HEK293 (cell line): ENCODE results near the gene CDK5.

Experiments used
- CTCF ChIA-PET: fragments of 350-600 bp; formaldehyde crosslinking; extraction: SDS; loops from one replicate; lab custom pipeline; 2021; ENCODE audit warnings: antibody characterized with exemption; lab: Yijun Ruan, JAX
- POLR2A ChIA-PET: fragments of 300-600 bp; formaldehyde crosslinking; extraction: SDS; loops from one replicate; lab custom pipeline; 2020; ENCODE audit warnings: antibody characterized with exemption, inconsistent platforms; lab: Yijun Ruan, JAX
- H3K27ac ChIP-seq: fragments of 200-500 bp; sonication (Bioruptor generic); 2 replicates; pipeline ENCODE4 v1.5.1; 2014; ENCODE audit warnings: low read depth, low read length, control low read depth, inconsistent platforms; ENCODE audit errors: extremely low read depth
- H3K36me3 ChIP-seq, 2 experiments: fragments of 200-500 bp in 1 of 2; sonication (Bioruptor generic) in 1 of 2; 1 replicate in 1 of 2; 2 replicates in 1 of 2; pipeline ENCODE4 v1.5.1; 2014 to 2017; ENCODE audit warnings: inconsistent platforms in 2 of 2, low read length in 2 of 2; ENCODE audit not compliant: control insufficient read depth in 2 of 2, insufficient read depth in 1 of 2
- H3K4me1 ChIP-seq: fragments of 200-500 bp; sonication (Bioruptor generic); 2 replicates; pipeline ENCODE4 v1.5.1; 2014; ENCODE audit warnings: mild to moderate bottlenecking, low read length, inconsistent platforms; ENCODE audit not compliant: control insufficient read depth, insufficient read depth
- H3K4me3 ChIP-seq: 2 replicates; pipeline ENCODE4 v1.5.1; 2011; ENCODE audit warnings: low read depth, mild to moderate bottlenecking, control low read depth, low read length, moderate library complexity
- H3K9me3 ChIP-seq: fragments of 200-500 bp; sonication (Bioruptor generic); 2 replicates; pipeline ENCODE4 v1.5.1; 2014; ENCODE audit warnings: low read depth, low read length, inconsistent platforms; ENCODE audit not compliant: control insufficient read depth, insufficient read depth
- EGR2 ChIP-seq: fragments of 450-650 bp; formaldehyde crosslinking; IDR thresholded peaks from 2 replicates; pipeline ENCODE4 v1.5.1; 2016; ENCODE audit warnings: low read depth, missing biosample characterization, missing genetic modification characterization
- GLIS1 ChIP-seq: fragments of 450-650 bp; formaldehyde crosslinking; IDR thresholded peaks from 2 replicates; pipeline ENCODE4 v1.5.1; 2016; ENCODE audit warnings: missing biosample characterization, missing genetic modification characterization
- GLIS2 ChIP-seq: fragments of 450-650 bp; formaldehyde crosslinking; IDR thresholded peaks from 2 replicates; pipeline ENCODE4 v1.5.1; 2016; ENCODE audit warnings: missing biosample characterization, missing genetic modification characterization
- HOXA7 ChIP-seq: sonication (generic); formaldehyde crosslinking; IDR thresholded peaks from 2 replicates; pipeline ENCODE4 v1.8.1; 2022; ENCODE audit warnings: missing genetic modification reagents, borderline replicate concordance
- HOXC10 ChIP-seq: sonication (generic); formaldehyde crosslinking; IDR thresholded peaks from 2 replicates; pipeline ENCODE4 v1.8.1; 2023; ENCODE audit warnings: mild to moderate bottlenecking, missing genetic modification reagents
- KLF8 ChIP-seq: fragments of 450-650 bp; formaldehyde crosslinking; IDR thresholded peaks from 2 replicates; pipeline ENCODE4 v1.5.1; 2016; ENCODE audit warnings: missing biosample characterization, missing genetic modification characterization
- OVOL3 ChIP-seq: fragments of 450-650 bp; formaldehyde crosslinking; IDR thresholded peaks from 2 replicates; pipeline ENCODE4 v1.5.1; 2016; ENCODE audit warnings: missing biosample characterization, missing genetic modification characterization
- TCF7L2 ChIP-seq: IDR thresholded peaks from 2 replicates; pipeline ENCODE4 v1.6.1; 2011; ENCODE audit warnings: low read depth, mild to moderate bottlenecking, inconsistent platforms, low read length, moderate library complexity, borderline replicate concordance
- TRIM28 ChIP-seq: IDR thresholded peaks from 2 replicates; pipeline ENCODE4 v1.6.1; 2011; ENCODE audit warnings: low read length, control low read depth, borderline replicate concordance
- ZIC2 ChIP-seq: fragments of 450-650 bp; formaldehyde crosslinking; IDR thresholded peaks from 2 replicates; pipeline ENCODE4 v1.5.1; 2016; ENCODE audit warnings: missing biosample characterization, missing genetic modification characterization
- ZNF146 ChIP-seq: fragments of 450-650 bp; formaldehyde crosslinking; IDR thresholded peaks from 2 replicates; pipeline ENCODE4 v1.5.1; 2016; ENCODE audit warnings: missing biosample characterization, missing genetic modification characterization
- ZNF248 ChIP-seq: fragments of 450-650 bp; formaldehyde crosslinking; IDR thresholded peaks from 2 replicates; pipeline ENCODE4 v1.5.1; 2017; ENCODE audit warnings: missing biosample characterization, missing genetic modification characterization
- ZNF274 ChIP-seq, 2 experiments: fragments of 200-500 bp in 1 of 2; fragments of 450-650 bp in 1 of 2; sonication (Bioruptor generic) in 1 of 2; formaldehyde crosslinking in 1 of 2; IDR thresholded peaks; 2 replicates each; pipeline versions ENCODE4 v1.5.1 to v1.6.1; 2014 to 2016; ENCODE audit warnings: borderline replicate concordance in 1 of 2, inconsistent platforms in 1 of 2, low read length in 1 of 2, missing biosample characterization in 1 of 2, missing genetic modification characterization in 1 of 2
- ZNF433 ChIP-seq: fragments of 450-650 bp; formaldehyde crosslinking; IDR thresholded peaks from 2 replicates; pipeline ENCODE4 v1.5.1; 2016; ENCODE audit warnings: missing biosample characterization, missing genetic modification characterization, low read depth
- ZNF624 ChIP-seq: fragments of 450-650 bp; formaldehyde crosslinking; IDR thresholded peaks from 2 replicates; pipeline ENCODE4 v1.5.1; 2017; ENCODE audit warnings: missing biosample characterization, missing genetic modification characterization
- ZNF629 ChIP-seq: fragments of 450-650 bp; formaldehyde crosslinking; IDR thresholded peaks from 2 replicates; pipeline ENCODE4 v1.5.1; 2017; ENCODE audit warnings: missing biosample characterization, missing genetic modification characterization
- ZNF654 ChIP-seq: fragments of 450-650 bp; formaldehyde crosslinking; IDR thresholded peaks from 2 replicates; pipeline ENCODE4 v1.5.1; 2016; ENCODE audit warnings: low read depth, missing biosample characterization, missing genetic modification characterization
- ZNF670 ChIP-seq: fragments of 450-650 bp; formaldehyde crosslinking; IDR thresholded peaks from 2 replicates; pipeline ENCODE4 v1.5.1; 2016; ENCODE audit warnings: missing biosample characterization, missing genetic modification characterization, low read depth
- ZNF76 ChIP-seq: fragments of 450-650 bp; formaldehyde crosslinking; IDR thresholded peaks from 2 replicates; pipeline ENCODE4; 2016; ENCODE audit warnings: low read depth, missing biosample characterization, missing genetic modification characterization, borderline replicate concordance
- ZNF777 ChIP-seq: fragments of 450-650 bp; formaldehyde crosslinking; IDR thresholded peaks from 2 replicates; pipeline ENCODE4 v1.5.1; 2017; ENCODE audit warnings: missing biosample characterization, missing genetic modification characterization, borderline replicate concordance
- ZNF791 ChIP-seq: fragments of 450-650 bp; formaldehyde crosslinking; IDR thresholded peaks from 2 replicates; pipeline ENCODE4 v1.5.1; 2016; ENCODE audit warnings: missing biosample characterization, missing genetic modification characterization
- TF ChIP-seq, protein P1 (sequence below): fragments of 450-650 bp; IDR thresholded peaks from 2 replicates; pipeline ENCODE4 v1.5.1; 2018; ENCODE audit warnings: missing biosample characterization, mild to moderate bottlenecking, missing genetic modification characterization
- TF ChIP-seq, protein P2 (sequence below): fragments of 450-650 bp; formaldehyde crosslinking; IDR thresholded peaks from 2 replicates; pipeline ENCODE4 v1.5.1; 2016; ENCODE audit warnings: missing biosample characterization, missing genetic modification characterization
- TF ChIP-seq, protein P3 (sequence below): fragments of 450-650 bp; formaldehyde crosslinking; IDR thresholded peaks from 2 replicates; pipeline ENCODE4 v1.5.1; 2016; ENCODE audit warnings: missing biosample characterization, missing genetic modification characterization
- TF ChIP-seq, protein P4 (sequence below): fragments of 450-650 bp; formaldehyde crosslinking; IDR thresholded peaks from 2 replicates; pipeline ENCODE4 v1.5.1; 2016; ENCODE audit warnings: missing biosample characterization, missing genetic modification characterization
- TF ChIP-seq, protein P5 (sequence below): fragments of 450-650 bp; formaldehyde crosslinking; IDR thresholded peaks from 2 replicates; pipeline ENCODE4 v1.5.1; 2017; ENCODE audit warnings: missing biosample characterization, missing genetic modification characterization

Gene CDK5

GRCh38 chr7:151087245-151088018 is 29.7 kb upstream of the CDK5 start (continued):
- TF ChIP-seq, protein P1, sequence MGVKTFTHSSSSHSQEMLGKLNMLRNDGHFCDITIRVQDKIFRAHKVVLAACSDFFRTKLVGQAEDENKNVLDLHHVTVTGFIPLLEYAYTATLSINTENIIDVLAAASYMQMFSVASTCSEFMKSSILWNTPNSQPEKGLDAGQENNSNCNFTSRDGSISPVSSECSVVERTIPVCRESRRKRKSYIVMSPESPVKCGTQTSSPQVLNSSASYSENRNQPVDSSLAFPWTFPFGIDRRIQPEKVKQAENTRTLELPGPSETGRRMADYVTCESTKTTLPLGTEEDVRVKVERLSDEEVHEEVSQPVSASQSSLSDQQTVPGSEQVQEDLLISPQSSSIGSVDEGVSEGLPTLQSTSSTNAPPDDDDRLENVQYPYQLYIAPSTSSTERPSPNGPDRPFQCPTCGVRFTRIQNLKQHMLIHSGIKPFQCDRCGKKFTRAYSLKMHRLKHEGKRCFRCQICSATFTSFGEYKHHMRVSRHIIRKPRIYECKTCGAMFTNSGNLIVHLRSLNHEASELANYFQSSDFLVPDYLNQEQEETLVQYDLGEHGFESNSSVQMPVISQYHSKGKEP (tag by site-specific recombination), result no peak
- TF ChIP-seq GLIS1 (tag by site-specific recombination) (peak; percentile 17; the same call in 1 of the 2 replicates), HOXA7 (CRISPR knock-in tag) (no peak), EGR2 (tag by site-specific recombination) (peak; percentile 39; the same call in 1 of the 2 replicates), ZNF433 (tag by site-specific recombination) (no peak), KLF8 (tag by site-specific recombination) (peak; percentile 45; the same call in 1 of the 2 replicates), ZNF76 (tag by site-specific recombination) (no peak)
- TF ChIP-seq, protein P2, sequence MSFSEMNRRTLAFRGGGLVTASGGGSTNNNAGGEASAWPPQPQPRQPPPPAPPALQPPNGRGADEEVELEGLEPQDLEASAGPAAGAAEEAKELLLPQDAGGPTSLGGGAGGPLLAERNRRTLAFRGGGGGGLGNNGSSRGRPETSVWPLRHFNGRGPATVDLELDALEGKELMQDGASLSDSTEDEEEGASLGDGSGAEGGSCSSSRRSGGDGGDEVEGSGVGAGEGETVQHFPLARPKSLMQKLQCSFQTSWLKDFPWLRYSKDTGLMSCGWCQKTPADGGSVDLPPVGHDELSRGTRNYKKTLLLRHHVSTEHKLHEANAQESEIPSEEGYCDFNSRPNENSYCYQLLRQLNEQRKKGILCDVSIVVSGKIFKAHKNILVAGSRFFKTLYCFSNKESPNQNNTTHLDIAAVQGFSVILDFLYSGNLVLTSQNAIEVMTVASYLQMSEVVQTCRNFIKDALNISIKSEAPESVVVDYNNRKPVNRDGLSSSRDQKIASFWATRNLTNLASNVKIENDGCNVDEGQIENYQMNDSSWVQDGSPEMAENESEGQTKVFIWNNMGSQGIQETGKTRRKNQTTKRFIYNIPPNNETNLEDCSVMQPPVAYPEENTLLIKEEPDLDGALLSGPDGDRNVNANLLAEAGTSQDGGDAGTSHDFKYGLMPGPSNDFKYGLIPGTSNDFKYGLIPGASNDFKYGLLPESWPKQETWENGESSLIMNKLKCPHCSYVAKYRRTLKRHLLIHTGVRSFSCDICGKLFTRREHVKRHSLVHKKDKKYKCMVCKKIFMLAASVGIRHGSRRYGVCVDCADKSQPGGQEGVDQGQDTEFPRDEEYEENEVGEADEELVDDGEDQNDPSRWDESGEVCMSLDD (tag by site-specific recombination), result peak; percentile 78; the same call in 1 of the 2 replicates
- TF ChIP-seq, protein P3, sequence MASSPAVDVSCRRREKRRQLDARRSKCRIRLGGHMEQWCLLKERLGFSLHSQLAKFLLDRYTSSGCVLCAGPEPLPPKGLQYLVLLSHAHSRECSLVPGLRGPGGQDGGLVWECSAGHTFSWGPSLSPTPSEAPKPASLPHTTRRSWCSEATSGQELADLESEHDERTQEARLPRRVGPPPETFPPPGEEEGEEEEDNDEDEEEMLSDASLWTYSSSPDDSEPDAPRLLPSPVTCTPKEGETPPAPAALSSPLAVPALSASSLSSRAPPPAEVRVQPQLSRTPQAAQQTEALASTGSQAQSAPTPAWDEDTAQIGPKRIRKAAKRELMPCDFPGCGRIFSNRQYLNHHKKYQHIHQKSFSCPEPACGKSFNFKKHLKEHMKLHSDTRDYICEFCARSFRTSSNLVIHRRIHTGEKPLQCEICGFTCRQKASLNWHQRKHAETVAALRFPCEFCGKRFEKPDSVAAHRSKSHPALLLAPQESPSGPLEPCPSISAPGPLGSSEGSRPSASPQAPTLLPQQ, result 0 out of 2 replicates have a peak, but pooled peaks have one; percentile 23

DNA sequence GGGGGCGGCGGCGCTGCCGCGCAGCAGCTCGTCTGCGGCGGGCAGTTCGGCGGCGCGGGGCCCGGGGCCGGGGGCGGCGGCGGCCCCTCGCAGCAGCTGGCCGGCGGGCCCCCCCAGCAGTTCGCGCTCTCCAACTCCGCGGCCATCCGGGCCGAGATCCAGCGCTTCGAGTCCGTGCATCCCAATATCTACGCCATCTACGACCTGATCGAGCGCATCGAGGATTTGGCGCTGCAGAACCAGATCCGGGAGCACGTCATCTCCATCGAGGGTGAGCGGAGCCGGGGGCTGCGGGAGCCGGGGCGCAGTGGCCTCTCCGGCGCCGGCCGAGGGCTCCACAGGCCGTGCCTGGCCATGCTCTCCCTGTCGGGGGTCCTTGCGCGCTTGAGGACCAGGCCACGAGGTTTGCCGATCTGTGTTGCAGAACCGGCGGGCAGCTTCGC is 29.1 kb upstream of the CDK5 start:
- CTCF ChIA-PET, result interaction anchor here (0.5 to 0.7 kb wide), 2 partner anchors 20 to 24 kb away, joined by 3 to 4 read pairs; no protein-coding TSS in a partner anchor
- H3K4me1 ChIP-seq, result peaks cover 7% of the 10 kb centered on the region
- peak overlapping the region; percentile 80 for H3K4me3 ChIP-seq
- H3K9me3 ChIP-seq, result no peaks in the 10 kb centered on the region
- H3K36me3 ChIP-seq, result peaks cover 0 to 22% of the 10 kb centered on the region in 2 experiments; a peak in 1 of 3 replicates
- peak overlapping the region; percentile 82 for H3K27ac ChIP-seq
- POLR2A ChIA-PET, result interaction anchor here (1.8 kb wide), 1 partner anchor 22 kb away, joined by 4 read pairs; no protein-coding TSS in a partner anchor
- no peak for TF ChIP-seq TRIM28
- no peak for TF ChIP-seq OVOL3 (tag by site-specific recombination)
- no peak for TF ChIP-seq HOXC10 (CRISPR knock-in tag)
- peak; percentile 39 for TF ChIP-seq ZIC2
- TF ChIP-seq, protein P4, sequence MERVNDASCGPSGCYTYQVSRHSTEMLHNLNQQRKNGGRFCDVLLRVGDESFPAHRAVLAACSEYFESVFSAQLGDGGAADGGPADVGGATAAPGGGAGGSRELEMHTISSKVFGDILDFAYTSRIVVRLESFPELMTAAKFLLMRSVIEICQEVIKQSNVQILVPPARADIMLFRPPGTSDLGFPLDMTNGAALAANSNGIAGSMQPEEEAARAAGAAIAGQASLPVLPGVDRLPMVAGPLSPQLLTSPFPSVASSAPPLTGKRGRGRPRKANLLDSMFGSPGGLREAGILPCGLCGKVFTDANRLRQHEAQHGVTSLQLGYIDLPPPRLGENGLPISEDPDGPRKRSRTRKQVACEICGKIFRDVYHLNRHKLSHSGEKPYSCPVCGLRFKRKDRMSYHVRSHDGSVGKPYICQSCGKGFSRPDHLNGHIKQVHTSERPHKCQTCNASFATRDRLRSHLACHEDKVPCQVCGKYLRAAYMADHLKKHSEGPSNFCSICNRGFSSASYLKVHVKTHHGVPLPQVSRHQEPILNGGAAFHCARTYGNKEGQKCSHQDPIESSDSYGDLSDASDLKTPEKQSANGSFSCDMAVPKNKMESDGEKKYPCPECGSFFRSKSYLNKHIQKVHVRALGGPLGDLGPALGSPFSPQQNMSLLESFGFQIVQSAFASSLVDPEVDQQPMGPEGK (tag by site-specific recombination), result no peak
- TF ChIP-seq ZNF248, result no peak
- no peak for TF ChIP-seq GLIS2 (tag by site-specific recombination)
- TF ChIP-seq ZNF274 (IDR thresholded peaks at IDR 0.05; ENCODE audit: low read length), result no peak
- TF ChIP-seq ZNF274 (tag by site-specific recombination; IDR thresholded peaks at IDR 0.05; ENCODE audit: borderline replicate concordance), result no peak
- no peak for TF ChIP-seq ZNF670 (tag by site-specific recombination)
- TF ChIP-seq ZNF624 (tag by site-specific recombination), result no peak
- peak; percentile 36; the same call in 1 of the 2 replicates for TF ChIP-seq ZNF629 (tag by site-specific recombination)
- TF ChIP-seq, protein P5, sequence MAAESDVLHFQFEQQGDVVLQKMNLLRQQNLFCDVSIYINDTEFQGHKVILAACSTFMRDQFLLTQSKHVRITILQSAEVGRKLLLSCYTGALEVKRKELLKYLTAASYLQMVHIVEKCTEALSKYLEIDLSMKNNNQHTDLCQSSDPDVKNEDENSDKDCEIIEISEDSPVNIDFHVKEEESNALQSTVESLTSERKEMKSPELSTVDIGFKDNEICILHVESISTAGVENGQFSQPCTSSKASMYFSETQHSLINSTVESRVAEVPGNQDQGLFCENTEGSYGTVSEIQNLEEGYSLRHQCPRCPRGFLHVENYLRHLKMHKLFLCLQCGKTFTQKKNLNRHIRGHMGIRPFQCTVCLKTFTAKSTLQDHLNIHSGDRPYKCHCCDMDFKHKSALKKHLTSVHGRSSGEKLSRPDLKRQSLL, result peak; percentile 49; the same call in 1 of the 2 replicates
- TF ChIP-seq TCF7L2, result no peak
- TF ChIP-seq ZNF791 (tag by site-specific recombination), result no peak
- TF ChIP-seq ZNF146 (tag by site-specific recombination), result no peak
- no peak for TF ChIP-seq ZNF654 (tag by site-specific recombination)
- no peak for TF ChIP-seq ZNF777 (tag by site-specific recombination)
